Thyroid gland (tissue), 4 donors: ENCODE data around the gene ZNF469. TPM values are rescaled to one million over a fixed set of nuclear protein-coding genes. Genes with fewer than 3 reads are reported as not detected.

Experiments
- DNase-seq, 2 donors: peaks; one replicate each; pipeline ENCODE4 v3.0.0-alpha.2; 2019
- H3K27ac ChIP-seq, 3 donors: fragments of 200-600 bp; sonication (generic); 1 replicate in 2 of 3; 2 replicates in 1 of 3; pipeline ENCODE4 v1.5.1; 2016 to 2019; ENCODE audit warnings: mild to moderate bottlenecking in 1 of 3, moderate library complexity in 1 of 3
- H3K27me3 ChIP-seq: fragments of 200-600 bp; sonication (generic); one replicate; pipeline ENCODE4 v1.5.1; 2019
- H3K36me3 ChIP-seq, 2 donors: fragments of 200-600 bp; sonication (generic); one replicate each; pipeline ENCODE4 v1.5.1; 2016 to 2019
- H3K4me1 ChIP-seq, 2 donors: fragments of 200-600 bp; sonication (generic); one replicate each; pipeline ENCODE4 v1.5.1; 2017 to 2019
- H3K4me3 ChIP-seq, 3 donors: fragments of 200-600 bp; sonication (generic); replicated peaks in 1 of 3; 1 replicate in 2 of 3; 2 replicates in 1 of 3; pipeline ENCODE4 v1.5.1; 2016; ENCODE audit warnings: mild to moderate bottlenecking in 1 of 3
- H3K9me3 ChIP-seq: fragments of 200-600 bp; sonication (generic); one replicate; pipeline ENCODE4 v1.5.1; 2017
- CTCF ChIP-seq, 6 experiments: fragments of 200-600 bp in 3 of 6; fragments of 450-650 bp in 3 of 6; sonication (generic) in 3 of 6; IDR thresholded peaks; one replicate each; pipeline ENCODE4 v1.5.1; 2016 to 2019; ENCODE audit warnings: antibody characterized with exemption in 6 of 6, mild to moderate bottlenecking in 2 of 6, inconsistent platforms in 1 of 6, moderate library complexity in 1 of 6
- POLR2A ChIP-seq, 2 donors: fragments of 450-650 bp; IDR thresholded peaks; one replicate each; pipeline ENCODE4 v1.6.1; 2017; ENCODE audit warnings: antibody characterized with exemption in 2 of 2, mild to moderate bottlenecking in 2 of 2, moderate library complexity in 1 of 2
- WGBS, 2 donors: methylation state at CpG; one replicate each; pipeline ENCODE4 v1.1.5; 2017; 5-methylcytosine and 5-hydroxymethylcytosine counted together
- intact Hi-C: fragments of 100-400 bp; cut with DNase I; formaldehyde crosslinking; loops from one replicate; pipeline ENCODE4 v1.15.1; 2023
- total RNA-seq, 4 donors: library from RNA; depleted of rRNA; stranded (reverse); fragments of >200 nt; gene quantifications; one replicate each; pipeline ENCODE4 v1.2.3, GENCODE V29; 2016

Gene ZNF469
- total RNA-seq, 4 donors from 2014 or later = 0.22 to 0.96 (median 0.32) TPM

GRCh38 chr16:88348377-88349152 is 34.2 kb upstream of the ZNF469 start:
- Histone ChIP-seq H3K27ac (no peak overlapping the region), H3K4me3 (no peak overlapping the region), H3K9me3 (no peaks in the 10 kb centered on the region), H3K36me3 (no peaks in the 10 kb centered on the region), H3K4me1 (no peaks in the 10 kb centered on the region), H3K27me3 (no peaks in the 10 kb centered on the region)
- intact Hi-C loops = no loop called here
- WGBS, 2 donors = 84 to 87% methylated on average over 16 to 18 of the region's 25 CpGs
- DNase-seq = no peak
- TF ChIP-seq CTCF (IDR thresholded peaks at IDR 0.05) = no peak
- no peak for TF ChIP-seq POLR2A (IDR thresholded peaks at IDR 0.05)

GRCh38 chr16:88349153-88349902 is 33.4 kb upstream of the ZNF469 start:
- TF ChIP-seq CTCF (IDR thresholded peaks at IDR 0.05) = no peak
- TF ChIP-seq POLR2A (IDR thresholded peaks at IDR 0.05) = no peak
- Histone ChIP-seq H3K4me3 (no peak overlapping the region), H3K4me1 (no peaks in the 10 kb centered on the region), H3K27me3 (no peaks in the 10 kb centered on the region), H3K27ac (no peak overlapping the region), H3K36me3 (no peaks in the 10 kb centered on the region), H3K9me3 (no peaks in the 10 kb centered on the region)
- DNase-seq = no peak
- intact Hi-C loops = no loop called here
- 80 to 84% methylated on average over 6 to 12 of the region's 12 CpGs for WGBS, 2 donors

- DNase-seq = no peak
- no peak overlapping the region for H3K4me3 ChIP-seq
Observed at GRCh38 chr16:88349903-88350900, 32.6 kb upstream of the ZNF469 start.

GRCh38 chr16:88350922-88351321 is 31.8 kb upstream of the ZNF469 start:
- no peak for DNase-seq
- H3K4me3 ChIP-seq = no peak overlapping the region
- no peaks in the 10 kb centered on the region for H3K9me3 ChIP-seq
- 70 to 86% methylated on average over 6 to 8 of the region's 15 CpGs for WGBS, 2 donors
- H3K27me3 ChIP-seq = no peaks in the 10 kb centered on the region
- H3K36me3 ChIP-seq = no peaks in the 10 kb centered on the region
- H3K27ac ChIP-seq = no peak overlapping the region
- intact Hi-C loops = no loop called here
- H3K4me1 ChIP-seq = no peaks in the 10 kb centered on the region
- TF ChIP-seq POLR2A (IDR thresholded peaks at IDR 0.05) = no peak
- no peak for TF ChIP-seq CTCF (IDR thresholded peaks at IDR 0.05)

More at GRCh38 chr16:88349903-88350900, 32.6 kb upstream of the ZNF469 start:
- H3K4me1 ChIP-seq = no peaks in the 10 kb centered on the region
- no peaks in the 10 kb centered on the region for H3K36me3 ChIP-seq
- no peak overlapping the region for H3K27ac ChIP-seq
- TF ChIP-seq CTCF (IDR thresholded peaks at IDR 0.05) (no peak), POLR2A (IDR thresholded peaks at IDR 0.05) (no peak)
- intact Hi-C loops = no loop called here
- H3K9me3 ChIP-seq = no peaks in the 10 kb centered on the region
- 82% methylated on average over 18 to 31 of the region's 32 CpGs for WGBS, 2 donors
- H3K27me3 ChIP-seq = no peaks in the 10 kb centered on the region
